C4-2B (cell line): ENCODE measurements around the gene PLPP2.

Source experiments
- ZFX ChIP-seq: fragments of 450-650 bp; IDR thresholded peaks from 2 replicates; pipeline ENCODE4 v1.6.1; 2017
- TF ChIP-seq, protein P1 (sequence below): fragments of 450-650 bp; conservative IDR thresholded peaks from 2 replicates; pipeline ENCODE4 v1.5.1; 2017; ENCODE audit warnings: mild to moderate bottlenecking

DNA sequence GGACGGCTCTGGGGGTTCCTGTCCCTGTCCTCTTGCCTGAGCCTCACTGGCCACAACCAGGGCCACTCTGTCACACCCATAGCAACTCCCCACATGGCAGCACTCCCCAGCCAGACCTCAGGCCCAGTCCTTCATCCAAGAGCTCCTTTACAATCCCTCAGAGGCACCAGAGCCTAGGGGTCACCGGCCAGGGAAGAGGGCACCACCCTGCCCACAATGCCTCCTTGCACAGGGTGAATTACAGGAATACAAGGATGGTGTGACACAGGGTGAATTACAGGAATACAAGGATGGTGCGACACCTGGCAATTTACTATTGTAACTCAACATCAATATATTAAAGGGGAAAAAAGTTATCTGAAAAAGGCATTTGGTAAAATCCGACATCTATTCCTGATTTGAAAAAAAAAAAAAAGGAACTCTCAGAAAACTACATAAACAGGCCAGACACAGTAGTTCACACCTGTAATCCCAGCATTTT, 36.9 kb upstream of the PLPP2 start:
- TF ChIP-seq, protein P1, sequence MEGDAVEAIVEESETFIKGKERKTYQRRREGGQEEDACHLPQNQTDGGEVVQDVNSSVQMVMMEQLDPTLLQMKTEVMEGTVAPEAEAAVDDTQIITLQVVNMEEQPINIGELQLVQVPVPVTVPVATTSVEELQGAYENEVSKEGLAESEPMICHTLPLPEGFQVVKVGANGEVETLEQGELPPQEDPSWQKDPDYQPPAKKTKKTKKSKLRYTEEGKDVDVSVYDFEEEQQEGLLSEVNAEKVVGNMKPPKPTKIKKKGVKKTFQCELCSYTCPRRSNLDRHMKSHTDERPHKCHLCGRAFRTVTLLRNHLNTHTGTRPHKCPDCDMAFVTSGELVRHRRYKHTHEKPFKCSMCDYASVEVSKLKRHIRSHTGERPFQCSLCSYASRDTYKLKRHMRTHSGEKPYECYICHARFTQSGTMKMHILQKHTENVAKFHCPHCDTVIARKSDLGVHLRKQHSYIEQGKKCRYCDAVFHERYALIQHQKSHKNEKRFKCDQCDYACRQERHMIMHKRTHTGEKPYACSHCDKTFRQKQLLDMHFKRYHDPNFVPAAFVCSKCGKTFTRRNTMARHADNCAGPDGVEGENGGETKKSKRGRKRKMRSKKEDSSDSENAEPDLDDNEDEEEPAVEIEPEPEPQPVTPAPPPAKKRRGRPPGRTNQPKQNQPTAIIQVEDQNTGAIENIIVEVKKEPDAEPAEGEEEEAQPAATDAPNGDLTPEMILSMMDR = no peak
- TF ChIP-seq ZFX = no peak
